ENCODE data around the gene MYOT. TPM values are rescaled to one million over a fixed set of nuclear protein-coding genes. Genes with fewer than 3 reads are reported as not detected.

The MYOT gene
- total RNA-seq, 1 donor from 2014 or later = not detected

- Histone ChIP-seq H3K9me3 (ENCODE audit: insufficient read depth, low read depth, low read length) (no peaks in the 10 kb centered on the region), H3K27ac (ENCODE audit: low read depth, low read length) (no peak overlapping the region), H4K20me1 (ENCODE audit: insufficient read depth, low read length) (no peaks in the 10 kb centered on the region), H3K79me2 (ENCODE audit: insufficient read depth, low read length) (no peaks in the 10 kb centered on the region), H3K4me3 (ENCODE audit: insufficient read depth, low read depth, low read length) (no peak overlapping the region), H3K36me3 (ENCODE audit: insufficient read depth, low read length) (no peaks in the 10 kb centered on the region), H3K4me2 (ENCODE audit: low read length) (no peak overlapping the region), H3K27me3 (ENCODE audit: insufficient read depth, low read length) (no peaks in the 10 kb centered on the region), H2AFZ (ENCODE audit: low read depth, low read length) (no peak overlapping the region), H3K4me1 (ENCODE audit: insufficient read depth, low read length) (no peaks in the 10 kb centered on the region), H3K9ac (ENCODE audit: low read length) (no peak overlapping the region)
- no peaks in the 10 kb centered on the region for H3K4me1 Mint-ChIP-seq (ENCODE audit: low read depth, unreplicated experiment)
- H3K9me3 Mint-ChIP-seq (ENCODE audit: unreplicated experiment) = peaks cover 2% of the 10 kb centered on the region
- no peaks in the 10 kb centered on the region for H3K36me3 Mint-ChIP-seq (ENCODE audit: low read depth, unreplicated experiment)
- DNase-seq (ENCODE audit: low read depth) (no peak), FAIRE-seq (no peak)
- TF ChIP-seq CTCF (IDR thresholded peaks at IDR 0.05; ENCODE audit: insufficient read depth, low read depth, low read length) (no peak), EZH2 (IDR thresholded peaks at IDR 0.05; ENCODE audit: insufficient read depth, low read length) (no peak)
- H3K27ac Mint-ChIP-seq (ENCODE audit: unreplicated experiment) = no peak overlapping the region
- no peaks in the 10 kb centered on the region for H3K27me3 Mint-ChIP-seq (ENCODE audit: low read depth, unreplicated experiment)
- H3K4me3 Mint-ChIP-seq (ENCODE audit: unreplicated experiment) = no peak overlapping the region
Observed at GRCh38 chr5:137902408-137903133, 34.9 kb downstream of the MYOT start.

GRCh38 chr5:137914758-137915157, 47.1 kb downstream of the MYOT start:
- Histone ChIP-seq H3K79me2 (ENCODE audit: insufficient read depth, low read length) (no peaks in the 10 kb centered on the region), H3K4me3 (ENCODE audit: insufficient read depth, low read depth, low read length) (no peak overlapping the region), H3K9me3 (ENCODE audit: insufficient read depth, low read depth, low read length) (no peaks in the 10 kb centered on the region), H3K4me2 (ENCODE audit: low read length) (no peak overlapping the region), H3K4me1 (ENCODE audit: insufficient read depth, low read length) (no peaks in the 10 kb centered on the region), H2AFZ (ENCODE audit: low read depth, low read length) (no peak overlapping the region), H3K27me3 (ENCODE audit: insufficient read depth, low read length) (no peaks in the 10 kb centered on the region), H4K20me1 (ENCODE audit: insufficient read depth, low read length) (no peaks in the 10 kb centered on the region), H3K9ac (ENCODE audit: low read length) (no peak overlapping the region), H3K27ac (ENCODE audit: low read depth, low read length) (no peak overlapping the region), H3K36me3 (ENCODE audit: insufficient read depth, low read length) (no peaks in the 10 kb centered on the region)
- Mint-ChIP-seq H3K4me1 (ENCODE audit: low read depth, unreplicated experiment) (no peaks in the 10 kb centered on the region), H3K36me3 (ENCODE audit: low read depth, unreplicated experiment) (no peaks in the 10 kb centered on the region), H3K27me3 (ENCODE audit: low read depth, unreplicated experiment) (no peaks in the 10 kb centered on the region), H3K9me3 (ENCODE audit: unreplicated experiment) (peaks cover 5% of the 10 kb centered on the region), H3K27ac (ENCODE audit: unreplicated experiment) (no peak overlapping the region), H3K4me3 (ENCODE audit: unreplicated experiment) (no peak overlapping the region)
- no peak for DNase-seq (ENCODE audit: low read depth)
- no peak for FAIRE-seq
- no peak for TF ChIP-seq EZH2 (IDR thresholded peaks at IDR 0.05; ENCODE audit: insufficient read depth, low read length)
- TF ChIP-seq CTCF (IDR thresholded peaks at IDR 0.05; ENCODE audit: insufficient read depth, low read depth, low read length) = no peak

- FAIRE-seq (no peak), DNase-seq (ENCODE audit: low read depth) (no peak)
- Histone ChIP-seq H2AFZ (ENCODE audit: low read depth, low read length) (no peak overlapping the region), H3K79me2 (ENCODE audit: insufficient read depth, low read length) (no peaks in the 10 kb centered on the region), H3K4me2 (ENCODE audit: low read length) (no peak overlapping the region), H3K4me1 (ENCODE audit: insufficient read depth, low read length) (peaks cover 3% of the 10 kb centered on the region), H3K27me3 (ENCODE audit: insufficient read depth, low read length) (no peaks in the 10 kb centered on the region), H3K9me3 (ENCODE audit: insufficient read depth, low read depth, low read length) (no peaks in the 10 kb centered on the region), H3K36me3 (ENCODE audit: insufficient read depth, low read length) (no peaks in the 10 kb centered on the region), H3K9ac (ENCODE audit: low read length) (no peak overlapping the region), H3K27ac (ENCODE audit: low read depth, low read length) (no peak overlapping the region), H4K20me1 (ENCODE audit: insufficient read depth, low read length) (no peaks in the 10 kb centered on the region), H3K4me3 (ENCODE audit: insufficient read depth, low read depth, low read length) (no peak overlapping the region)
- Mint-ChIP-seq H3K36me3 (ENCODE audit: low read depth, unreplicated experiment) (no peaks in the 10 kb centered on the region), H3K4me3 (ENCODE audit: unreplicated experiment) (no peak overlapping the region), H3K27me3 (ENCODE audit: low read depth, unreplicated experiment) (no peaks in the 10 kb centered on the region), H3K4me1 (ENCODE audit: low read depth, unreplicated experiment) (peaks cover 5% of the 10 kb centered on the region), H3K9me3 (ENCODE audit: unreplicated experiment) (peaks cover 5% of the 10 kb centered on the region), H3K27ac (ENCODE audit: unreplicated experiment) (no peak overlapping the region)
- TF ChIP-seq EZH2 (IDR thresholded peaks at IDR 0.05; ENCODE audit: insufficient read depth, low read length) = no peak
- no peak for TF ChIP-seq CTCF (IDR thresholded peaks at IDR 0.05; ENCODE audit: insufficient read depth, low read depth, low read length)
Observed at GRCh38 chr5:137916923-137917322, 49.3 kb downstream of the MYOT start.
